ENCODE measurements around the gene RNPEPL1. TPM values are rescaled to one million over a fixed set of nuclear protein-coding genes. Genes with fewer than 3 reads are reported as not detected.

RNPEPL1 gene
- total RNA-seq, 4 donors from 2014 or later, result 85.0 to 175 (median 154) TPM

- H3K27ac ChIP-seq, result peak overlapping the region; percentile 92 to 99 (median 97)
- H3K9me3 ChIP-seq, result no peaks in the 10 kb centered on the region
- H3K4me1 ChIP-seq, result peaks cover 0 to 63% (median 55%) of the 10 kb centered on the region in 4 donors
- no peaks in the 10 kb centered on the region for H3K36me3 ChIP-seq
- H3K4me3 ChIP-seq, result peak overlapping the region; percentile 26 to 95 (median 68)
- TF ChIP-seq POLR2A (IDR thresholded peaks at IDR 0.05) (peak; percentile 57 to 70), CTCF (IDR thresholded peaks at IDR 0.05) (no peak)
- DNase-seq, result peak; percentile 89 to 97 (median 94)
- no peaks in the 10 kb centered on the region for H3K27me3 ChIP-seq
These were observed 2.7 kb upstream of the RNPEPL1 start for GRCh38 chr2:240565333-240566202.

- Histone ChIP-seq H3K4me3 (peak overlapping the region; percentile 45 to 95 (median 76)), H3K4me1 (peaks cover 0 to 66% (median 57%) of the 10 kb centered on the region in 4 donors), H3K27me3 (no peaks in the 10 kb centered on the region), H3K9me3 (no peaks in the 10 kb centered on the region), H3K27ac (peak overlapping the region; percentile 92 to 99 (median 97)), H3K36me3 (no peaks in the 10 kb centered on the region)
- TF ChIP-seq POLR2A (IDR thresholded peaks at IDR 0.05), result peak; percentile 67 to 88
- TF ChIP-seq CTCF (IDR thresholded peaks at IDR 0.05), result peak; percentile 72 to 100 (median 88)
- peak; percentile 97 to 99 (median 97) for DNase-seq
These were observed 1.8 kb upstream of the RNPEPL1 start for GRCh38 chr2:240566203-240567136.

- DNase-seq, result peak; percentile 41 to 68 (median 61)
- no peaks in the 10 kb centered on the region for H3K27me3 ChIP-seq
- no peak for TF ChIP-seq CTCF (IDR thresholded peaks at IDR 0.05)
- TF ChIP-seq POLR2A (IDR thresholded peaks at IDR 0.05), result no peak
- peak overlapping the region; percentile 92 to 99 (median 97) for H3K27ac ChIP-seq
- no peaks in the 10 kb centered on the region for H3K9me3 ChIP-seq
- H3K36me3 ChIP-seq, result peaks cover 0 to 4% (median 0%) of the 10 kb centered on the region in 3 donors
- peak overlapping the region; percentile 59 to 95 (median 80) for H3K4me3 ChIP-seq
- H3K4me1 ChIP-seq, result peaks cover 0 to 58% (median 50%) of the 10 kb centered on the region in 4 donors
These were observed 980 bp upstream of the RNPEPL1 start for GRCh38 chr2:240567137-240567871.

- H3K27ac ChIP-seq, result peak overlapping the region; percentile 66 to 99 (median 82)
- peak; percentile 59 to 81 (median 79) for DNase-seq
- H3K4me3 ChIP-seq, result peak overlapping the region; percentile 75 to 98 (median 92)
- H3K4me1 ChIP-seq, result peaks cover 0 to 55% (median 49%) of the 10 kb centered on the region in 4 donors
- no peaks in the 10 kb centered on the region for H3K27me3 ChIP-seq
- peaks cover 0 to 20% (median 0%) of the 10 kb centered on the region in 3 donors for H3K36me3 ChIP-seq
- H3K9me3 ChIP-seq, result no peaks in the 10 kb centered on the region
- peak in 1 of 2 donors; percentile 52 for TF ChIP-seq POLR2A (IDR thresholded peaks at IDR 0.05)
- TF ChIP-seq CTCF (IDR thresholded peaks at IDR 0.05), result no peak
These were observed 616 bp downstream of the RNPEPL1 start for GRCh38 chr2:240568678-240569522.

Measured in Peyer's patch (tissue), 4 donors.